T-helper 17 cell (primary cell): Measurements from ENCODE around the gene NUDT19. TPM values are rescaled to one million over a fixed set of nuclear protein-coding genes. Genes with fewer than 3 reads are reported as not detected.
A peak's percentile ranks its signal among the peaks of the same experiment; 100 is the strongest.

Experiments
- ATAC-seq: fragments of 150-1000 bp; cut with Tn5 transposase; 2 replicates; pipeline ENCODE4 v1.10.0; 2021; ENCODE audit warnings: mild to moderate bottlenecking, moderate library complexity
- DNase-seq, 3 donors: peaks; one replicate each; pipeline versions ENCODE4 v3.0.0 to v3.0.0-alpha.2; 2020 to 2021
- H3K9me3 ChIP-seq: one replicate; pipeline ENCODE4 v1.7.0; 2013; ENCODE audit warnings: low read length, mild to moderate bottlenecking; ENCODE audit not compliant: control insufficient read depth, poor library complexity, severe bottlenecking
- H3K27ac Mint-ChIP-seq: one replicate; pipeline ENCODE4 v1.8.0; 2022; ENCODE audit warnings: mild to moderate bottlenecking, moderate library complexity, mixed read lengths
- H3K27me3 Mint-ChIP-seq: one replicate; pipeline ENCODE4 v1.8.0; 2022; ENCODE audit warnings: mixed read lengths
- H3K36me3 Mint-ChIP-seq: one replicate; pipeline ENCODE4 v1.8.0; 2022; ENCODE audit warnings: low read depth, mixed read lengths
- H3K4me1 Mint-ChIP-seq: one replicate; pipeline ENCODE4 v1.8.0; 2022; ENCODE audit warnings: mild to moderate bottlenecking, mixed read lengths
- H3K4me3 Mint-ChIP-seq: one replicate; pipeline ENCODE4 v1.8.0; 2022; ENCODE audit warnings: mild to moderate bottlenecking, moderate library complexity, mixed read lengths
- total RNA-seq, 4 donors: library from RNA in 2 of 4; stranded (reverse) in 2 of 4; gene quantifications; one replicate each; pipeline ENCODE4 v1.2.3 and lab custom pipeline; 2022 to 2026

NUDT19 gene
- total RNA-seq, 2 donors from 2014 or later, result 10.2 to 10.5 TPM

DNA sequence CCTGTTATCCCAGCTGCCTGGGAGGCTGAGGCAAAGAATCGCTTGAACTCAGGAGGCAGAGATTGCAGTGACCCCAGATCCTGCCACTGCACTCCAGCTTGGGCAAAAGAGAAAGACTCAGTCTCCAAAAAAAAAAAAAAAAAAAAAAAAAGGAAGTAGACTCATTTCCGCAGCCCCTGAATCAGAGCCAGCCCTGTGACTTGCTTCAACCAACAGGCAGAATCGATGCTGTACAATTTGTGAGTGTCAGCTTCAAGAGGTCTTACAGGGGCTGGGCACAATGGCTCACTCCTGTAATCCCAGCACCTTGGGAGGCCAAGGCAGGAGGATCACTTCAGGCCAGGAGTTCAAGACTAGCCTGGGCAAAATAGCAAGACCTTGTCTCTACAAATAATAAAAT lies 29.4 kb upstream of the NUDT19 start:
- Mint-ChIP-seq H3K27me3 (no peaks in the 10 kb centered on the region), H3K27ac (no peak overlapping the region), H3K4me3 (no peak overlapping the region), H3K4me1 (peaks cover 2% of the 10 kb centered on the region), H3K36me3 (peaks cover 2% of the 10 kb centered on the region)
- DNase-seq (no peak), ATAC-seq (no peak)
- no peaks in the 10 kb centered on the region for H3K9me3 ChIP-seq

DNA sequence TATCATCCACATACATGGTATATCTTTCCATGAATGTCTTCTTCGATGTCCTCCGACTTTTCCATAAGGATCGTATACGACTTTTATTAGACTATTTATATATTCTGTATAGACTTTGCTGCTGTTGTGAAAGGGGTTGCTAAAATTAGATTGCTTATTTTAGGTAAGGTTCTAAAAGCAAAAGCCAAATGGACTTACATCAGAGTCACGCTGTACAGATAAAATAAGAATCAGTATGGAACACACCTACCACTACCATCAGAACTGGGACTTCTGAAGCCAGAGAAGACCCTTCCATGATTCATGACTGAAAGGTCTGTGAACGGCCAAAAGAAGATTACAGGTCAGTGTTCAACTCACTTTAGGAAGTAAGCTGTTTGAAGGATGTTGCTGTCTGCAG lies 25.5 kb upstream of the NUDT19 start:
- ATAC-seq, result no peak
- H3K27ac Mint-ChIP-seq, result no peak overlapping the region
- H3K4me3 Mint-ChIP-seq, result no peak overlapping the region
- no peaks in the 10 kb centered on the region for H3K9me3 ChIP-seq
- no peaks in the 10 kb centered on the region for H3K36me3 Mint-ChIP-seq
- peaks cover 20% of the 10 kb centered on the region for H3K4me1 Mint-ChIP-seq
- H3K27me3 Mint-ChIP-seq, result no peaks in the 10 kb centered on the region
- no peak for DNase-seq

DNA sequence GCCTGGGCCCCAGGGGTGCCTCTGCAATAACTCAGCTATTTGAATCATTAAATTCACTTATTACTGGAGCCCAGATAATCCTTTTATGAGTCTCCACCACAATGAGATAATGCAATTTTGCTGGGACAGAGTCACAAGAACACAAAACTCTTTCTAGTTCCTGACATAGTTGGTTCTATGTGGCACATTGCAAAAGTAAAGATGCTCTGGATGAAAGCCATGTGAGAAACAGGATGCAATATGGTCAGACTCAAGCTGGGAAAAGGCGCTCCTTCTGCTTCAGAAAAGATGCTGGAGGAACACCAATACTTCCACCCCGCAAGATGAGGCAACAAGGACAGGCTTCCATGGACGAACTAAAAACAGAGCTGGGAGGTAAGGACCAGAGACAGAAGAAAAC lies 22.3 kb upstream of the NUDT19 start:
- H3K27ac Mint-ChIP-seq, result peak overlapping the region; percentile 37

DNA sequence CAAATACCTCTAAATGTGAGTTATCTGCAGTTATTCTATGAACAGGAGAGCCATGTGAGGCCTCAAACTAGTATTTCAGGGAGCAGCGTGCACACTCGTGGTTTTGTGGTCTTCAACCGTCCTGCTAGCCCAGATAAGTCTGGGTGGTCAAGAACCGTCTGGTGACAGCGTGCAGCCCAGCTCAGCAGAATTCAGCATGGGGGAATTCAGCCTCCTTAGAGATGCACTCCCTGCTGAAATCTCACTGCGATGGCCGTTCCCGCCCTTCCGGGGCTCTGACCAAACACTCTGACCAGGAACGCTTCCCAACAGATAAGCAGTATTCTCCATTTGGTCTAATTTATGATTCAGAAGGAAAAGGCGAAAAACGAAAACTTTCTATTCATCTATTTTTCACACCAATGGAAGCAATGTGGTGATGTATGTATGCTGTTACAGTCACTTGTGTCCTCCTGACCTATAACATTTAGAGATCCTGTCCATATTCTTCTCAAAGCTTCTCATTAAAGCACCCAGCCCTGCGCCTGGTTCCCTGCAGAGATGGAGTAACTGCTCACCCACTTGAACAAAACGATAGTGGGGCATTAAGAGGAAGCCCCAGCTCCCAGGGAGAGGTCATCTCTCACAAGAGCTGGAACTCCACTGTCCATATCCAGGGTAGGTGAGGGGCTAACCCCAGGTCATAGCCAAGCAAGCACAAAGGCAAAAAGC lies 19.6 kb upstream of the NUDT19 start:
- peaks cover 1% of the 10 kb centered on the region for H3K27me3 Mint-ChIP-seq
- H3K4me3 Mint-ChIP-seq, result no peak overlapping the region
- H3K4me1 Mint-ChIP-seq, result peaks cover 41% of the 10 kb centered on the region
- DNase-seq (no peak), ATAC-seq (no peak)
- H3K27ac Mint-ChIP-seq, result no peak overlapping the region
- H3K9me3 ChIP-seq, result no peaks in the 10 kb centered on the region
- peaks cover 2% of the 10 kb centered on the region for H3K36me3 Mint-ChIP-seq

More for the DNA sequence above, 22.3 kb upstream of the NUDT19 start:
- no peaks in the 10 kb centered on the region for H3K9me3 ChIP-seq
- H3K27me3 Mint-ChIP-seq, result no peaks in the 10 kb centered on the region
- no peak overlapping the region for H3K4me3 Mint-ChIP-seq
- ATAC-seq, result no peak
- DNase-seq, result no peak
- H3K36me3 Mint-ChIP-seq, result no peaks in the 10 kb centered on the region
- peaks cover 39% of the 10 kb centered on the region for H3K4me1 Mint-ChIP-seq

DNA sequence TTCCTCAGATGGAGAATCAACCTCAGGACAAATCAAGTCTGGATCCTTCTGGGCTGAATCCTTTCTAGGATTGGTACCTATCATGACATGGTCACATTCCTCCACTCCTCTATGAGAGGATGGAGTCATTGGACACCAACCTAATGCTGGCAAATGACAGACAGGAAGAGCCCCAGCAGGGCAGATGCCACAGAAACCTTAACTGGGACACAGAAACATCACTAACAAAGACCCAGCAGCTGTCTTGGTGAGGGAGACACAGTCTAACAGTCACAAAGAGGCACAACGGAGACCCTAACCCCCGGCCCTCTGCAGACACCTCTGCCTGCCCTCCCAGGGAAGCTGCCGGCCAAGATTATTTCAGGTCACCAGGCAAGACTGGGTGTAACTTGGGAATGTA lies 18.8 kb upstream of the NUDT19 start:
- H3K4me1 Mint-ChIP-seq, result peaks cover 41% of the 10 kb centered on the region

DNA sequence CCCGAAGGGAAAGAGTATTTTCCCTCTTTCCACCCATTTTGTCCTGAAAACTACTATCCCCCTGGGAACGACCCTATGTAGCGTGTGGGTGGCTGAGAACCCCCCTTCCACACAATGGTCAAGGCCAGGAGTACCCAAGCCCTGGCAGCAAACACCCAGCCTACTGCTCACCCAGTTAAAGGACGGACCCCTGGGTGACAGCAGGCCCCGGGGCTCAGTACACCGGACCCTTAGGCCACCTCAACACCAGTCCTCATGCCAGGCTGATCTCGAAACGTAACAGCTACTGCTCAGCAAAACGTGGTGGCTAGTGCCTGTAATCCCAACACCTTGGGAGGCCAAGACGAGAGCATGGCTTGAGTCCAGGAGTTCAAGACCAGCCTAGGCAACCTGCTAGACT lies 18.0 kb upstream of the NUDT19 start:
- DNase-seq, result no peak
- Mint-ChIP-seq H3K36me3 (peaks cover 2% of the 10 kb centered on the region), H3K4me3 (peak overlapping the region; percentile 94), H3K27ac (peak overlapping the region; percentile 80), H3K4me1 (peaks cover 38% of the 10 kb centered on the region), H3K27me3 (peaks cover 9% of the 10 kb centered on the region)
- no peak for ATAC-seq
- no peaks in the 10 kb centered on the region for H3K9me3 ChIP-seq

More for the DNA sequence above, 18.8 kb upstream of the NUDT19 start:
- no peak for DNase-seq
- ATAC-seq, result no peak
- Mint-ChIP-seq H3K36me3 (peaks cover 2% of the 10 kb centered on the region), H3K27ac (peak overlapping the region; percentile 80), H3K4me3 (peak overlapping the region; percentile 94), H3K27me3 (peaks cover 9% of the 10 kb centered on the region)
- H3K9me3 ChIP-seq, result no peaks in the 10 kb centered on the region

DNA sequence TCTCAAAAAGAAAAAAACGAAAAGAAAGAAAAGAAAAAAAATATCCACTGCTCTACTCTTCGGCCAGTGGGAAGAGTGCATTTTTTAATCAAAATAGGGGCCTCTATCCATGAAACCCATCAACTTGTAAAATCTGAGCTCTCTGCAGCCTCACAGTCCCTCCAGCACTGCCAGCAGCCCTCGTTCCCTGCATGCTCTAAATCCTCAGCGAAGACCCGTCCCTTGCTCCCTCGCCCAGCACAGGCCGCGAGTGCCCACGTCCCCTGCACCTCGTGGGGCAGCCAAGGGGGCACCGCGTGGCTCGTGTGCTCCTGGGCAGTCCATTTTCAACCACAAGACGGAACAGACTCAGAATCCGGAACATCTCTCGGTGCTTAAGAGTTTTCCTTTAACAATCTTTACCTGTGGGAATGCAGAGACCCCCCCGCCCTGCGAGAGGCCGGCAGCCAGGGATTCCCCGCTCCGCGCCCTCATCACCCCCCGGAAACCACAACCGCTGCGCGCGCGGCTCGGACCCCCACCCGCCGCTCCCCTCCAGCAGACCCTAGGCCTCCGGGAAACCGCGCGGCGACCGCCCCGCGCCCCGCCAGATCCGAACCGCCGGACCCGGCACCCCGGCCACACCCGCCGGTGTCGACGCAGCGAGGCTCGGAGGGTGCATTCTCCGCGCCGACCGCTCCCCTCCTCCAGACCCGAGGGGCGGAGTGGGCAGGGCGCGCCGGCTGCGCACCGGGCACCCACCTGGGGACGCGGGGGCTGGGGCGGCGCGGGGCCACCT lies 17.3 kb upstream of the NUDT19 start:
- ATAC-seq, result no peak
- Mint-ChIP-seq H3K4me1 (peaks cover 33% of the 10 kb centered on the region), H3K27ac (peak overlapping the region; percentile 80), H3K4me3 (peak overlapping the region; percentile 94), H3K36me3 (peaks cover 2% of the 10 kb centered on the region), H3K27me3 (peaks cover 9% of the 10 kb centered on the region)
- H3K9me3 ChIP-seq, result no peaks in the 10 kb centered on the region
- no peak for DNase-seq

DNA sequence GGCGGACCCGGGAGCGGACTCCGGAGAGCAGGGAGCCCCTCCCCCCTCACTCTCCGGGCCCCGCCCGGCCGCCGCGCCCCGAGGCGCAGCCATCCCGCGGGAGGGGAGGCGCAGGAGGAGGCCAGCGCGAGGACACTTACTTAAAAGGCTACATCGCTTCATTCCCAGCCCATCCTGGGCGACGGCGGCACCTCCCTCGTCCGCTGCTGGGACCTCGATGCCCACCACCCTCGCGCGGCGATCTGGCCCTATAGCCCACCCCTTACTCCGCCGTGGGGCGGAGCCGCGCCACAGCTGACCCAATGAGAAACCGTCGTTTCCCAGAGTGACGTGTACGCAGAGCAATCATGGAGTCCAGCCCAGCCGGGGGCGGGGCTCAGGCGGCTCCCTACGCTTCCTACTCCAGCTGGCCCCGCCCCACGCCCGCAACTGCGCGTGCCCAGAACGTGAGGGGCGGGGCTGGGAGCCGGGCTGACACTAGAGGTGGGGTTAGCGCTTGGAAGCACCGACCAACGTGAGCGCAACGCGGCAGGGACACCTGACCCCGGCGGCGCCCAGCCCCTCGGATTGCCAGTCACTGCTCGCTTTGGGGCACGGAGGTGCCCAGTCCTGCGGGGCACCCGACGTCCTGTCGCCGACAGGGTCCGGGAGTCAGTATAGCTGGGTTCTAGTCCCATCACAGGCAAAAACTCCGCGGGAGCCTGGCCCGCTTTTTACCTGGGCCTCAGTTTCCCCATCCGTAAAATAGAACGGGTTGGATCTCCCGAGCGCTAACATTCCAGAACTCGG lies 16.5 kb upstream of the NUDT19 start, which contains the start of gene ANKRD27:
Gene ANKRD27, minus strand, starts transcription at position 250 of the 789 bp plus-strand sequence. CDS start 16,165 bp downstream, outside the sequence.
- Mint-ChIP-seq H3K27ac (peak within 1 kb of the TSS; percentile 80), H3K4me3 (peak within 1 kb of the TSS; percentile 96), H3K36me3 (peaks cover 2% of the 10 kb centered on the region), H3K4me1 (peaks cover 25% of the 10 kb centered on the region), H3K27me3 (peaks cover 9% of the 10 kb centered on the region)
- DNase-seq (peak; percentile 98 to 99 (median 98)), ATAC-seq (peak; percentile 93)
- H3K9me3 ChIP-seq, result no peaks in the 10 kb centered on the region

DNA sequence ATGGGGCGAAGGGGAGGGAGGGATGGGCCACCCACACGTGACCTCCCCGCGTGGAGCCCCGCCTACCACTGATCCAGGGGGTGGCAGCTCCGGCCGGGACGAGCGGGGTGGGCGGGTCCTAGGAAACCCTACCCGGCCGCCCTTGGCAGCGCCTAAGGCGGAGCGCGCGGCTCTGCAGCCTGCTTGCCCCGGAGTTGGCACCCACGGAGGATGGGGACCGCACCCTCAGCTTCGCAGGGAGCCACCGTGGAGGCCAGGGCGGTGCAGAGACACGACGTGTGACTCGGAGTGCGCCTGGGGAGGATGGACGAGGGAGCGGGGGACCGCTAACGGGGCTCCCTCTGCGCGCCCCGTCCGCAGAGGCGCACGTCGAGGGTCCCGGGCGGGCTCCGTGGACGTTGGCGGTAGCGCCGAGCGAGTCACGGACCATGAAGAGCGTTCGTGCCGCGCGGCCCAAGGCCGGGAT lies 15.9 kb upstream of the NUDT19 start, which contains the start of gene RGS9BP:
Gene RGS9BP, plus strand, starts transcription at position 129 of the 466 bp plus-strand sequence. CDS start 416 bp downstream, outside the sequence.
- peak within 1 kb of the TSS; percentile 34 for H3K27ac Mint-ChIP-seq
- peaks cover 2% of the 10 kb centered on the region for H3K36me3 Mint-ChIP-seq
- H3K4me1 Mint-ChIP-seq, result peaks cover 23% of the 10 kb centered on the region
- ATAC-seq, result peak; percentile 49
- DNase-seq, result peak; percentile 48 to 72 (median 72)
- H3K4me3 Mint-ChIP-seq, result peak within 1 kb of the TSS; percentile 96
- H3K27me3 Mint-ChIP-seq, result peaks cover 9% of the 10 kb centered on the region
- no peaks in the 10 kb centered on the region for H3K9me3 ChIP-seq

DNA sequence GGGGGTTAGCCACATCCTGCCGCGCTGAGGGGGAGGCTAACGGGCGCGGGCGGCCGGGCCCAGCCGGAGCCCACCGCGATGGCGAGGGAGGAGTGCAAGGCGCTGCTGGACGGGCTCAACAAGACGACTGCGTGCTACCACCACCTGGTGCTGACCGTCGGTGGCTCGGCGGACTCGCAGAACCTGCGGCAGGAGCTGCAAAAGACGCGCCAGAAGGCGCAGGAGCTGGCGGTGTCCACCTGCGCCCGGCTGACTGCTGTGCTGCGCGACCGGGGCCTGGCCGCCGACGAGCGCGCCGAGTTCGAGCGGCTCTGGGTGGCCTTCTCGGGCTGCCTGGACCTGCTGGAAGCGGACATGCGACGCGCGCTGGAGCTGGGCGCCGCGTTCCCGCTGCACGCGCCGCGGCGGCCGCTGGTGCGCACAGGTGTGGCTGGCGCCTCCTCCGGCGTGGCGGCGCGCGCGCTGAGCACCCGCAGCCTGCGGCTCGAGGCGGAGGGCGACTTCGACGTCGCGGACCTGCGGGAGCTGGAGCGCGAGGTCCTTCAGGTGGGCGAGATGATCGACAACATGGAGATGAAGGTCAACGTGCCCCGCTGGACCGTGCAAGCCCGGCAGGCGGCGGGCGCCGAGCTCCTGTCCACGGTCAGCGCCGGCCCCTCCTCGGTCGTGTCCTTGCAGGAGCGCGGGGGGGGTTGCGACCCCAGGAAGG lies 15.3 kb upstream of the NUDT19 start:
- Mint-ChIP-seq H3K4me1 (peaks cover 23% of the 10 kb centered on the region), H3K27ac (no peak overlapping the region), H3K27me3 (peaks cover 9% of the 10 kb centered on the region), H3K4me3 (peak overlapping the region; percentile 96), H3K36me3 (peaks cover 2% of the 10 kb centered on the region)
- DNase-seq (peak; percentile 16 to 25 (median 23)), ATAC-seq (no peak)
- H3K9me3 ChIP-seq, result no peaks in the 10 kb centered on the region

DNA sequence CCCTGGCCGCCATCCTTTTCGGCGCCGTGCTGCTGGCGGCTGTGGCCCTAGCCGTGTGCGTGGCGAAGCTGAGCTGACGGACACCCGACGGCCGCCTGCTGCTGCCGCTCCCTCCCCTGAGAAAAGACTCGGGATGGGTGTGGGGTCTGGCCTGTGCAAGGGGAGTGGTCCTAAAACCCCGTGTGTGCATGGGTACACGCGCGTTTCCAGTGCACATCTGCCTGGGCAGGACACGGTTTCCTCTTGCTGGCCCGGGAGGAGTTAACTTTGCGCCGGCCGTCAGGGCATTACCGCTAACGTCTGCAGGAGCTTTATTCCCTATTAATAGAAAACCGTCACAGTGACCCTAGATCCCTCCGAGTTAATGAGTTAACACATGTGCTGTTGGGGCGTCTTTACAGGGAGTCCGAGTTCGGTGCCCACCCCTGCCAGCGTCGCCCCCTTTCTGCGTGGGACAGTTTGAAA lies 14.7 kb upstream of the NUDT19 start:
- ATAC-seq (no peak), DNase-seq (no peak)
- no peak overlapping the region for H3K27ac Mint-ChIP-seq
- peaks cover 20% of the 10 kb centered on the region for H3K4me1 Mint-ChIP-seq
- H3K36me3 Mint-ChIP-seq, result peaks cover 2% of the 10 kb centered on the region
- peak overlapping the region; percentile 49 for H3K4me3 Mint-ChIP-seq
- peaks cover 9% of the 10 kb centered on the region for H3K27me3 Mint-ChIP-seq
- H3K9me3 ChIP-seq, result no peaks in the 10 kb centered on the region

DNA sequence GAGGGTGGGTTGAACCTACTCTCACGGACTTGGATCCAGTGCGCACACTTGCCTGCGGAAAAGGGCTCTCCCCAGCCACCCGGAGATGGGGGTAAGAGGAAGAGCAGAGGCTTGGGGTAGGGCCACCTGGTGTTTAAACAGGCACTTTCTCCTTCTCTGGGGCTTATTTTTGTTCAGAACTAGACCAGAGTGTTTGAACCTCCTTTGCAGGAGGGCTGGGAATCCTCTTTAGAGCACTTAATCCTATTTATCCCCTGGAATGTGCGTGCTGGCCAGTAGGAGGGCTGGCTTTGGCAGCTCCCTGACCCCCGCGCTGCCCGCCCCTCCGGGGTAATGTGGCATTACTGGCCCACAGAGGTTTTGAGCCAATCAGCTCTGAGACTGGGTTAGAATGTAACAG lies 14.0 kb upstream of the NUDT19 start:
- H3K36me3 Mint-ChIP-seq, result peaks cover 2% of the 10 kb centered on the region
- no peaks in the 10 kb centered on the region for H3K9me3 ChIP-seq
- H3K27me3 Mint-ChIP-seq, result peaks cover 9% of the 10 kb centered on the region
- ATAC-seq, result no peak
- no peak for DNase-seq
- peaks cover 16% of the 10 kb centered on the region for H3K4me1 Mint-ChIP-seq
- no peak overlapping the region for H3K27ac Mint-ChIP-seq
- peak overlapping the region; percentile 49 for H3K4me3 Mint-ChIP-seq
